Measurements from ENCODE around the gene LAMA4.

GRCh38 chr6:112296694-112297093 is 42.3 kb upstream of the LAMA4 start:
- TF ChIP-seq CTCF (conservative IDR thresholded peaks at IDR 0.05): no peak
- TF ChIP-seq EZH2 (IDR thresholded peaks at IDR 0.05; ENCODE audit: low read depth): no peak

Data from PC-9 (cell line).